A549 treated with GW870086 at 1 μM for 4 hours (cell line): ENCODE data around the gene CIP2A. TPM values are rescaled to one million over a fixed set of nuclear protein-coding genes. Genes with fewer than 3 reads are reported as not detected.

Experiments
- total RNA-seq: library from RNA; stranded (reverse); fragments of 200-300 nt; extraction: Qiagen RNA extraction; gene quantifications from 5 replicates; pipeline ENCODE4 v1.2.3, GENCODE V29; 2022; ENCODE audit warnings: low read depth

Gene CIP2A
- 13.3 to 24.0 TPM (median 20.8 TPM) in 5 replicates for total RNA-seq

GRCh38 chr3:108589081-108589997, at the start of gene CIP2A, which contains the start of gene DZIP3:
CIP2A (minus strand) TSS chr3:108589438; CDS start chr3:108589375, 63 bp downstream.
DZIP3 (plus strand) TSS chr3:108589722; CDS start chr3:108605407, 15,685 bp downstream.

GRCh38 chr3:108510496-108510895, 78.7 kb downstream of the CIP2A start, which contains the start of gene MYH15:
MYH15 (minus strand) TSS chr3:108510596; CDS start chr3:108510530, 66 bp downstream.

Other genes starting within 250 kb of the CIP2A start
- 0.08 to 0.16 TPM (median 0.15 TPM) in 5 replicates for gene MYH15, start 78.8 kb downstream of the CIP2A start, total RNA-seq
- 2.9 to 4.1 TPM (median 3.8 TPM) in 5 replicates for gene DZIP3, start 284 bp upstream of the CIP2A start, total RNA-seq
- gene RETNLB, start 168.0 kb upstream of the CIP2A start, total RNA-seq: not detected in 5 replicates
- gene TRAT1, start 233.3 kb upstream of the CIP2A start, total RNA-seq: not detected in 5 replicates